GM12872 (cell line): Measurements from ENCODE around the gene UTP15.

Source experiments
- CTCF ChIP-seq: IDR thresholded peaks from 3 replicates; pipeline ENCODE4 v1.5.1; 2011; ENCODE audit warnings: low read depth, mild to moderate bottlenecking, low read length, moderate library complexity; ENCODE audit not compliant: insufficient read depth

UTP15 gene

GRCh38 chr5:73564675-73565074 is 868 bp upstream of the UTP15 start:
- TF ChIP-seq CTCF = no peak

- no peak for TF ChIP-seq CTCF
Measured at GRCh38 chr5:73565969-73566547, 515 bp downstream of the UTP15 start.

- no peak for TF ChIP-seq CTCF
Measured at GRCh38 chr5:73582285-73583145, 17.0 kb downstream of the UTP15 start.

- no peak for TF ChIP-seq CTCF
Measured at GRCh38 chr5:73587923-73588322, 22.4 kb downstream of the UTP15 start.

GRCh38 chr5:73591102-73591695 is 25.7 kb downstream of the UTP15 start:
- TF ChIP-seq CTCF = peak; percentile 59

GRCh38 chr5:73591698-73592501 is 26.4 kb downstream of the UTP15 start:
- no peak for TF ChIP-seq CTCF

- no peak for TF ChIP-seq CTCF
Measured at GRCh38 chr5:73592551-73592950, 27.0 kb downstream of the UTP15 start.
